Measurements from ENCODE around the gene ATP6V0A1. TPM values are rescaled to one million over a fixed set of nuclear protein-coding genes. Genes with fewer than 3 reads are reported as not detected.

The ATP6V0A1 gene
- total and polyA plus RNA-seq, 2 donors (not counting 3 experiments of a cell fraction or from before 2014, with no cell fraction given), result 37.3 to 49.2 TPM

DNA sequence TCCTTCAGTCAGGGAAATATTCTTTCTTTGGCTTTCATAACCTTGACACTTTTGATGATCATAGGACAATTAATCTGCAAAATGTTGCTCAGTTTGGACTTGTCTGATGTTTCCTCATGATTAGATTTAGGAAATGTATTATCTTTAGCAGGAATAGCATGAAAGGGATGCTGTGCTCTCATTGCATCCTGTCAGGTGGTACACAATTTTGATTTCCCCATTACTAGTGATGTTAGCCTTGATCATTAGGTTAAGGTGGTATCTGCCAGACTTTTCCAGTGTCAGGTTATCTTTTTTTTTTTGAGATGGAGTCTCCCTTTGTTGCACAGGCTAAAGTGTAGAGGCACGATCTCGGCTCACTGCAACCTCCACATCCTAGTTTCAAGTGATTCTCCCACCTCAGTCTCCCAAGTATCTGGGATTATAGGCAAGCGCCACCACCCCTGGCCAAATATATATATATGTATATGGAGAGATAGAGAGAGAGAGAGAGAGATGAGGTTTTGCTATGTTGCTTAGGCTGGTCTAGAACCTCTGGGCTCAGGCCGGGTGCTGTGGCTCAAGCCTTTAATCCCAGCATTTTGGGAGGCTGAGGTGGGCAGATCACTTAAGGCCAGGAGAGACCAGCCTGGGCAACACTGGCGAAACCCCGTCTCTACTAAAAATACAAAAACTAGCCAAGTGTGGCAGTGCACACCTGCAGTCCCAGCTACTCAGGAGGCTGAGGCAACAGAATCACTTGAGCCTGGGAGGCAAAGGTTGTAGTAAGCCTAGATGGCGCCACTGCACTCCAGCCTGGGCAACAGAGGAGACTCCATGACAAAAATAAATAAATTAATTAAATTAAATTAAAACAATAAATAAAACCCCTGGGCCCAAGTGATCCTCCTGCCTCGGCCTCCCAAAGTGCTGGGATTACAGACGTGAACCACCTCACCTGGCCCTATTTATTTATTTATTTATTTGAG lies 19.8 kb upstream of the ATP6V0A1 start:
- POLR2A ChIA-PET, result no interaction called here

More for the DNA sequence above, 19.8 kb upstream of the ATP6V0A1 start:
- TF ChIP-seq, protein P1, sequence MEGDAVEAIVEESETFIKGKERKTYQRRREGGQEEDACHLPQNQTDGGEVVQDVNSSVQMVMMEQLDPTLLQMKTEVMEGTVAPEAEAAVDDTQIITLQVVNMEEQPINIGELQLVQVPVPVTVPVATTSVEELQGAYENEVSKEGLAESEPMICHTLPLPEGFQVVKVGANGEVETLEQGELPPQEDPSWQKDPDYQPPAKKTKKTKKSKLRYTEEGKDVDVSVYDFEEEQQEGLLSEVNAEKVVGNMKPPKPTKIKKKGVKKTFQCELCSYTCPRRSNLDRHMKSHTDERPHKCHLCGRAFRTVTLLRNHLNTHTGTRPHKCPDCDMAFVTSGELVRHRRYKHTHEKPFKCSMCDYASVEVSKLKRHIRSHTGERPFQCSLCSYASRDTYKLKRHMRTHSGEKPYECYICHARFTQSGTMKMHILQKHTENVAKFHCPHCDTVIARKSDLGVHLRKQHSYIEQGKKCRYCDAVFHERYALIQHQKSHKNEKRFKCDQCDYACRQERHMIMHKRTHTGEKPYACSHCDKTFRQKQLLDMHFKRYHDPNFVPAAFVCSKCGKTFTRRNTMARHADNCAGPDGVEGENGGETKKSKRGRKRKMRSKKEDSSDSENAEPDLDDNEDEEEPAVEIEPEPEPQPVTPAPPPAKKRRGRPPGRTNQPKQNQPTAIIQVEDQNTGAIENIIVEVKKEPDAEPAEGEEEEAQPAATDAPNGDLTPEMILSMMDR (IDR thresholded peaks at IDR 0.05; ENCODE audit: extremely low read depth in 1 of 2, insufficient read depth in 1 of 2, low read depth in 1 of 2, low read length in 2 of 2), result peak; percentile 26 to 58
- TF ChIP-seq GATA2 (IDR thresholded peaks at IDR 0.05; ENCODE audit: insufficient read depth, insufficient read length, low read depth, low read length), result no peak
- Histone ChIP-seq H3K79me2 (ENCODE audit: control insufficient read depth, insufficient read depth, low read length) (no peaks in the 10 kb centered on the region), H3K4me2 (ENCODE audit: insufficient read depth, low read length) (no peak overlapping the region), H3K4me1 (ENCODE audit: control insufficient read depth, extremely low read depth, insufficient read depth, low read length) (peaks cover 8% of the 10 kb centered on the region), H3K36me3 (ENCODE audit: control insufficient read depth in 2 of 2, extremely low read depth in 1 of 2, insufficient read depth in 2 of 2, low read length in 2 of 2) (no peaks in the 10 kb centered on the region), H3K9ac (replicated peaks; ENCODE audit: extremely low read depth, insufficient read depth, low read length) (no peak overlapping the region), H3K4me3 (replicated peaks in 1 of 3; ENCODE audit: insufficient read depth in 1 of 3, low read depth in 1 of 3, low read length in 3 of 3) (no peak overlapping the region), H2AFZ (ENCODE audit: low read depth, low read length) (no peak overlapping the region), H3K27me3 (ENCODE audit: control insufficient read depth in 2 of 2, insufficient read depth in 2 of 2, low read length in 2 of 2) (no peaks in the 10 kb centered on the region), H3K9me3 (replicated peaks; ENCODE audit: control insufficient read depth, insufficient read depth, low read length) (no peaks in the 10 kb centered on the region), H3K9me1 (replicated peaks; ENCODE audit: control insufficient read depth, extremely low read depth, insufficient read depth, low read length) (no peaks in the 10 kb centered on the region), H3K27ac (ENCODE audit: insufficient read depth, low read depth, low read length) (no peak overlapping the region), H4K20me1 (replicated peaks; ENCODE audit: control insufficient read depth, extremely low read depth, insufficient read depth, low read length) (no peaks in the 10 kb centered on the region)
- dilution Hi-C loops (cut with MboI; ENCODE audit: extremely low pct_ligation_motif_present, low sequenced_read_pairs) (no loop called here), intact Hi-C loops (cut with micrococcal nuclease) (no loop called here)
- FAIRE-seq, result peak; percentile 8
- peak; percentile 40 for DNase-seq (ENCODE audit: low read depth, low spot score)
- CTCF ChIA-PET, result interaction anchor here (0.6 to 2.5 kb wide), 21 partner anchors 8 to 217 kb away, joined by 3 to 10 read pairs (median 3); partner anchors contain the start of gene STAT3
- BruUV-seq (replicated peaks), result no TSS peak

All from endothelial cell of umbilical vein (primary cell).